Activated T-cell treated with anti-CD3 and anti-CD28 coated beads, Interleukin-2, amount 50 U/mL, for 72 hours (primary cell): ENCODE results near the gene DCP2. TPM values are rescaled to one million over a fixed set of nuclear protein-coding genes. Genes with fewer than 3 reads are reported as not detected.
A peak's percentile ranks its signal among the peaks of the same experiment; 100 is the strongest.

Experiments
- ATAC-seq, 2 donors: fragments of 150-1000 bp; cut with Tn5 transposase; replicated peaks in 1 of 2; 2 replicates each; pipeline ENCODE4 v1.10.0; 2021; ENCODE audit warnings: moderate library complexity in 2 of 2, mild to moderate bottlenecking in 1 of 2
- DNase-seq, 2 donors: peaks; one replicate each; pipeline ENCODE4 v3.0.0; 2021 to 2022; ENCODE audit warnings: mixed read lengths in 1 of 2
- H3K27ac Mint-ChIP-seq: one replicate; pipeline ENCODE4 v1.8.0; 2022; ENCODE audit warnings: mild to moderate bottlenecking, moderate library complexity, mixed read lengths
- H3K27me3 Mint-ChIP-seq: one replicate; pipeline ENCODE4 v1.8.0; 2022; ENCODE audit warnings: low read depth, mixed read lengths
- H3K36me3 Mint-ChIP-seq, 2 donors: one replicate each; pipeline ENCODE4 v1.8.0; 2022; ENCODE audit warnings: mixed read lengths in 2 of 2, mild to moderate bottlenecking in 1 of 2; ENCODE audit not compliant: insufficient read depth in 2 of 2
- H3K4me1 Mint-ChIP-seq: one replicate; pipeline ENCODE4 v1.8.0; 2022; ENCODE audit warnings: low read depth, mixed read lengths
- H3K4me3 Mint-ChIP-seq, 2 donors: one replicate each; pipeline ENCODE4 v1.8.0; 2022; ENCODE audit warnings: mild to moderate bottlenecking in 2 of 2, mixed read lengths in 2 of 2, moderate library complexity in 2 of 2
- H3K9me3 Mint-ChIP-seq, 2 donors: one replicate each; pipeline ENCODE4 v1.8.0; 2022; ENCODE audit warnings: mixed read lengths in 2 of 2
- total RNA-seq, 2 donors: library from RNA; stranded (reverse); gene quantifications; one replicate each; pipeline ENCODE4 v1.2.3, GENCODE V29; 2022

Gene DCP2
- total RNA-seq = 100 to 1,000 TPM; 113 to 138 TPM

GRCh38 chr5:112976432-112977309, at the start of gene DCP2:
Gene DCP2, plus strand, starts transcription at chr5:112976798. Its CDS starts 136 bp downstream, at chr5:112976934.
- H3K4me1 Mint-ChIP-seq = peaks cover 57% of the 10 kb centered on the region
- peak; percentile 96 to 97 for DNase-seq

GRCh38 chr5:112929336-112930081, 47.1 kb upstream of the DCP2 start:
- Mint-ChIP-seq H3K9me3 (peaks cover 2 to 6% of the 10 kb centered on the region in 2 donors), H3K27ac (peak overlapping the region; percentile 81), H3K36me3 (peaks cover 3 to 5% of the 10 kb centered on the region in 2 donors), H3K4me3 (peak overlapping the region; percentile 62 to 90), H3K4me1 (peaks cover 57% of the 10 kb centered on the region), H3K27me3 (no peaks in the 10 kb centered on the region)
- ATAC-seq (peak; percentile 72 to 84), DNase-seq (no peak)

More at GRCh38 chr5:112976432-112977309, at the start of gene DCP2:
- Mint-ChIP-seq H3K4me3 (peak within 1 kb of the TSS; percentile 97 to 99), H3K9me3 (peaks cover 0 to 2% of the 10 kb centered on the region in 2 donors), H3K27me3 (no peaks in the 10 kb centered on the region), H3K27ac (peak within 1 kb of the TSS; percentile 89), H3K36me3 (peaks cover 6 to 18% of the 10 kb centered on the region in 2 donors)
- ATAC-seq = peak; percentile 95 to 97

GRCh38 chr5:112930082-112930344, 46.6 kb upstream of the DCP2 start:
- H3K4me1 Mint-ChIP-seq = peaks cover 53% of the 10 kb centered on the region

GRCh38 chr5:112931473-112931872, 45.1 kb upstream of the DCP2 start:
- peaks cover 2 to 6% of the 10 kb centered on the region in 2 donors for H3K9me3 Mint-ChIP-seq
- peaks cover 53% of the 10 kb centered on the region for H3K4me1 Mint-ChIP-seq
- DNase-seq = no peak
- ATAC-seq = peak in 1 of 2 donors; percentile 29
- H3K27ac Mint-ChIP-seq = no peak overlapping the region
- peaks cover 3 to 5% of the 10 kb centered on the region in 2 donors for H3K36me3 Mint-ChIP-seq
- no peaks in the 10 kb centered on the region for H3K27me3 Mint-ChIP-seq
- no peak overlapping the region for H3K4me3 Mint-ChIP-seq

More at GRCh38 chr5:112930082-112930344, 46.6 kb upstream of the DCP2 start:
- Mint-ChIP-seq H3K27ac (peak overlapping the region; percentile 1), H3K36me3 (peaks cover 3 to 5% of the 10 kb centered on the region in 2 donors), H3K27me3 (no peaks in the 10 kb centered on the region), H3K9me3 (peaks cover 2 to 6% of the 10 kb centered on the region in 2 donors), H3K4me3 (peak overlapping the region; percentile 27 to 64)
- no peak for DNase-seq
- peak; percentile 33 to 63 for ATAC-seq

GRCh38 chr5:112933105-112933504, 43.5 kb upstream of the DCP2 start:
- H3K27ac Mint-ChIP-seq = no peak overlapping the region
- no peak for DNase-seq
- H3K27me3 Mint-ChIP-seq = no peaks in the 10 kb centered on the region
- H3K9me3 Mint-ChIP-seq = peaks cover 2 to 6% of the 10 kb centered on the region in 2 donors
- peaks cover 46% of the 10 kb centered on the region for H3K4me1 Mint-ChIP-seq
- peaks cover 3 to 5% of the 10 kb centered on the region in 2 donors for H3K36me3 Mint-ChIP-seq
- H3K4me3 Mint-ChIP-seq = no peak overlapping the region
- ATAC-seq = no peak

GRCh38 chr5:112933651-112934365, 42.8 kb upstream of the DCP2 start:
- H3K27me3 Mint-ChIP-seq = no peaks in the 10 kb centered on the region
- ATAC-seq = peak in 1 of 2 donors; percentile 24

GRCh38 chr5:112934366-112934663, 42.3 kb upstream of the DCP2 start:
- Mint-ChIP-seq H3K27ac (no peak overlapping the region), H3K27me3 (no peaks in the 10 kb centered on the region), H3K4me1 (peaks cover 34% of the 10 kb centered on the region), H3K9me3 (peaks cover 2 to 6% of the 10 kb centered on the region in 2 donors), H3K4me3 (no peak overlapping the region), H3K36me3 (peaks cover 3 to 5% of the 10 kb centered on the region in 2 donors)
- no peak for DNase-seq
- ATAC-seq = peak; percentile 28 to 44

More at GRCh38 chr5:112933651-112934365, 42.8 kb upstream of the DCP2 start:
- no peak overlapping the region for H3K4me3 Mint-ChIP-seq
- peaks cover 2 to 6% of the 10 kb centered on the region in 2 donors for H3K9me3 Mint-ChIP-seq
- peaks cover 39% of the 10 kb centered on the region for H3K4me1 Mint-ChIP-seq
- H3K36me3 Mint-ChIP-seq = peaks cover 3 to 5% of the 10 kb centered on the region in 2 donors
- no peak for DNase-seq
- H3K27ac Mint-ChIP-seq = peak overlapping the region; percentile 21

- ATAC-seq (no peak), DNase-seq (no peak)
- Mint-ChIP-seq H3K4me3 (no peak overlapping the region), H3K36me3 (peaks cover 3 to 5% of the 10 kb centered on the region in 2 donors), H3K27ac (no peak overlapping the region), H3K9me3 (peaks cover 2 to 6% of the 10 kb centered on the region in 2 donors), H3K27me3 (no peaks in the 10 kb centered on the region), H3K4me1 (peaks cover 20% of the 10 kb centered on the region)
Measured at GRCh38 chr5:112935675-112936074, 40.9 kb upstream of the DCP2 start.

GRCh38 chr5:112938286-112938685, 38.3 kb upstream of the DCP2 start:
- H3K9me3 Mint-ChIP-seq = peaks cover 2 to 6% of the 10 kb centered on the region in 2 donors
- H3K4me3 Mint-ChIP-seq = no peak overlapping the region
- peaks cover 3 to 5% of the 10 kb centered on the region in 2 donors for H3K36me3 Mint-ChIP-seq
- no peaks in the 10 kb centered on the region for H3K27me3 Mint-ChIP-seq
- ATAC-seq = no peak
- no peak overlapping the region for H3K27ac Mint-ChIP-seq
- H3K4me1 Mint-ChIP-seq = peaks cover 9% of the 10 kb centered on the region
- DNase-seq = no peak

- H3K9me3 Mint-ChIP-seq = no peaks in the 10 kb centered on the region
- H3K36me3 Mint-ChIP-seq = no peaks in the 10 kb centered on the region
- H3K4me1 Mint-ChIP-seq = no peaks in the 10 kb centered on the region
- H3K27ac Mint-ChIP-seq = no peak overlapping the region
- DNase-seq (no peak), ATAC-seq (no peak)
- H3K27me3 Mint-ChIP-seq = no peaks in the 10 kb centered on the region
- no peak overlapping the region for H3K4me3 Mint-ChIP-seq
Measured at GRCh38 chr5:112940670-112941069, 35.9 kb upstream of the DCP2 start.

GRCh38 chr5:112948458-112948857, 28.1 kb upstream of the DCP2 start:
- peaks cover 15% of the 10 kb centered on the region for H3K27me3 Mint-ChIP-seq
- DNase-seq (no peak), ATAC-seq (no peak)
- H3K27ac Mint-ChIP-seq = no peak overlapping the region
- H3K36me3 Mint-ChIP-seq = peaks cover 0 to 1% of the 10 kb centered on the region in 2 donors
- H3K9me3 Mint-ChIP-seq = peaks cover 0 to 2% of the 10 kb centered on the region in 2 donors
- no peak overlapping the region for H3K4me3 Mint-ChIP-seq
- H3K4me1 Mint-ChIP-seq = peaks cover 21% of the 10 kb centered on the region

- Mint-ChIP-seq H3K4me3 (peak overlapping the region; percentile 29 to 73), H3K27ac (peak overlapping the region; percentile 35), H3K27me3 (peaks cover 11% of the 10 kb centered on the region), H3K36me3 (peaks cover 0 to 2% of the 10 kb centered on the region in 2 donors), H3K4me1 (peaks cover 16% of the 10 kb centered on the region), H3K9me3 (peaks cover 0 to 2% of the 10 kb centered on the region in 2 donors)
- ATAC-seq (peak; percentile 96 to 99), DNase-seq (peak; percentile 59 to 69)
Measured at GRCh38 chr5:112951124-112951702, 25.4 kb upstream of the DCP2 start.
